ENCODE results near the gene PPP1R1C.
"Not testable (repeated sequence)": the region's sequence is repeated elsewhere in the genome, so short reads cannot be mapped to it uniquely, and the experiment has no call there.

PPP1R1C gene

GRCh38 chr2:182015334-182016109 is 29.9 kb downstream of the PPP1R1C start:
- no peak for DNase-seq

GRCh38 chr2:182018218-182018617 is 32.6 kb downstream of the PPP1R1C start:
- no peak for DNase-seq

GRCh38 chr2:182019731-182020130 is 34.1 kb downstream of the PPP1R1C start:
- no peak for DNase-seq

GRCh38 chr2:182020286-182021070 is 34.8 kb downstream of the PPP1R1C start:
- no peak for DNase-seq

- no peak for DNase-seq
These were observed 37.6 kb downstream of the PPP1R1C start for GRCh38 chr2:182023235-182023634.

GRCh38 chr2:182030875-182031274 is 45.2 kb downstream of the PPP1R1C start:
- not testable (repeated sequence) for DNase-seq

- no peak for DNase-seq
These were observed 46.3 kb downstream of the PPP1R1C start for GRCh38 chr2:182031956-182032355.

GRCh38 chr2:182033449-182033848 is 47.8 kb downstream of the PPP1R1C start:
- no peak for DNase-seq

GRCh38 chr2:182038576-182038975 is 52.9 kb downstream of the PPP1R1C start:
- DNase-seq = no peak

- DNase-seq = no peak
These were observed 57.4 kb downstream of the PPP1R1C start for GRCh38 chr2:182043021-182043420.

GRCh38 chr2:182043861-182044260 is 58.2 kb downstream of the PPP1R1C start:
- DNase-seq = no peak

- no peak for DNase-seq
These were observed 61.9 kb downstream of the PPP1R1C start for GRCh38 chr2:182047544-182047943.

GRCh38 chr2:182048088-182048487 is 62.4 kb downstream of the PPP1R1C start:
- DNase-seq = no peak

GRCh38 chr2:182048621-182049020 is 63.0 kb downstream of the PPP1R1C start:
- DNase-seq = no peak

- DNase-seq = no peak
These were observed 63.9 kb downstream of the PPP1R1C start for GRCh38 chr2:182049372-182050148.

GRCh38 chr2:182050333-182051135 is 64.9 kb downstream of the PPP1R1C start:
- no peak for DNase-seq

- no peak for DNase-seq
These were observed 70.3 kb downstream of the PPP1R1C start for GRCh38 chr2:182055993-182056392.

- no peak for DNase-seq
These were observed 71.3 kb downstream of the PPP1R1C start for GRCh38 chr2:182057002-182057401.

- DNase-seq = no peak
These were observed 72.4 kb downstream of the PPP1R1C start for GRCh38 chr2:182058056-182058455.

GRCh38 chr2:182061739-182062138 is 76.1 kb downstream of the PPP1R1C start:
- no peak for DNase-seq

GRCh38 chr2:182062329-182062972 is 76.8 kb downstream of the PPP1R1C start:
- no peak for DNase-seq
